Measurements from ENCODE around the gene NOTCH3.

NOTCH3 gene

DNA sequence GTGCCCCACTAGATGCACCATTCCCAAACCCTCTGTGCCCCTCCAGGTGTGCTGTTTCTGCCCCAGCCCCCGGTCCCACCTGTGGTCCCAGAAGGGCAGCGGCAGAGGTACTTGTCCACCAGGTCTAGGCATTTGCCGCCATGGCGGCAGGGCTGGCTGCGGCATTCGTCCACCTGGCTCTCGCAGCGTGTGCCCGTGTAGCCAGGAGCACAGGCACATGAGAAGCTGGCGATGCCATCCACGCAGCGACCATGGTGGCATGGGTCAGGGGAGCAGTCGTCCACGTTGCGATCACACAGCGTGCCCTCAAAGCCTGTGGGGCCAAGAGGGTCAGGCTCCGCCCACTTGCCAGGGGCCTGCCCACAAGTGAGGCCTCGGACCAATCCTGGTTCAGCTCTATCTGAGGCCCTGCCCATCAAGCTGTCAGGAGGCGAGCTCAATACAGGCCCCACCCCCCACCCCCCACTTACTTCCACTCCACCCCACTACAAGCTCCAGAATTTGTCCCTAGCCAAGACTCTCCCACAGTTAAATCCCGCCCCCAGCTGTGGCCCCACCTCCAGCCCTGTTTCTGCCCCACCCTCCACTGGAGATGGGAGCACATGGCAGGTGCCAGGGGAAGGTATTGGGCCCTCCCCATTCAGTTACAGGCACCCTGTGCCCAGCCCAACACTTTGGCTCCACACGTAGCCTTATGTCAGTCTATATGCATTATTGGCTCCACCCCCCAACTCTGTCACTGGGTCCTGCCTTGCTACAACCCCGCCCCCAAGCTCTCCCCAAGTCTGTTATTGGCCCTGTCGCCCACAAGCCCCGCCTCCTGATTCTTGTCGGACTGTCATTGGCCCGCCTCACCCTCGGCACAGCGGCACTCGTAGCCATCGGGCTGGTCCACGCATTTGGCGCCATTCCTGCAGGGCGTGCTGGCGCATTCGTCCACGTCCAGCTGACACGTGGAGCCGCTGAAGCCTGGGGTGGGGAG, 13.5 kb downstream of the NOTCH3 start:
- TF ChIP-seq SPI1 (IDR thresholded peaks at IDR 0.05; ENCODE audit: low read depth, low read length), result no peak
- no peak for TF ChIP-seq PAX5 (IDR thresholded peaks at IDR 0.05; ENCODE audit: insufficient read depth, low read length, severe bottlenecking)
- no peak for TF ChIP-seq POLR2A (IDR thresholded peaks at IDR 0.05; ENCODE audit: low read depth, low read length)
- TF ChIP-seq POU2F2 (IDR thresholded peaks at IDR 0.05; ENCODE audit: low read depth, low read length), result no peak
- no peak for TF ChIP-seq POLR2AphosphoS5 (IDR thresholded peaks at IDR 0.05; ENCODE audit: low read depth, low read length)
- TF ChIP-seq TAF1 (IDR thresholded peaks at IDR 0.05; ENCODE audit: low read depth, low read length), result no peak
- DNase-seq (ENCODE audit: insufficient read length, low spot score), result no peak
- FAIRE-seq, result no peak

GRCh38 chr19:15185188-15185587, 15.6 kb downstream of the NOTCH3 start:
- no peak for DNase-seq (ENCODE audit: insufficient read length, low spot score)
- no peak for TF ChIP-seq SPI1 (IDR thresholded peaks at IDR 0.05; ENCODE audit: low read depth, low read length)
- TF ChIP-seq POU2F2 (IDR thresholded peaks at IDR 0.05; ENCODE audit: low read depth, low read length), result no peak

DNA sequence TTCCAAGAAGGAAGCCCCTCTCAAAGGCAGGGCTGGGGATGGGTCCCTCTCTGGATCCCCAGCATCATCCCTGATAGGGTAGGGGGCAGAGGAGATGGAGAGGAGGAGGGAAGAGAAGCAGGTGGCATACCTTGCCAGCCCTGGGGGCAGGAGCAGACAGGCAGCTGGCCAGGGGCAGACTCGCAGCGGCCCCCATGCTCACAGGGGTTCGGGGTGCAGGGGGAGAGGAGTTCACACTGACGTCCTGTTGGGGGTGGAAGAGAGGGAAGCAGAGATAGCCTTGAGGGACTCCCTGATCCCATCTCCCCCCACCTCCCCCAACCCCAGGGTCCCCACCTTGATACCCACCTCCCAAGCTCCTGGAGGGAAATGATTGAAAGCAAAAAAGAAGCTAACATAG, 16.0 kb downstream of the NOTCH3 start:
- FAIRE-seq, result no peak
- DNase-seq (ENCODE audit: insufficient read length, low spot score), result no peak
- TF ChIP-seq POU2F2 (IDR thresholded peaks at IDR 0.05; ENCODE audit: low read depth, low read length) (no peak), SPI1 (IDR thresholded peaks at IDR 0.05; ENCODE audit: low read depth, low read length) (no peak), POLR2AphosphoS5 (IDR thresholded peaks at IDR 0.05; ENCODE audit: low read depth, low read length) (no peak), TAF1 (IDR thresholded peaks at IDR 0.05; ENCODE audit: low read depth, low read length) (no peak), PAX5 (IDR thresholded peaks at IDR 0.05; ENCODE audit: insufficient read depth, low read length, severe bottlenecking) (no peak), POLR2A (IDR thresholded peaks at IDR 0.05; ENCODE audit: low read depth, low read length) (no peak)

More at GRCh38 chr19:15185188-15185587, 15.6 kb downstream of the NOTCH3 start:
- no peak for FAIRE-seq

- DNase-seq (ENCODE audit: insufficient read length, low spot score) (no peak), FAIRE-seq (no peak)
- TF ChIP-seq POLR2AphosphoS5 (IDR thresholded peaks at IDR 0.05; ENCODE audit: low read depth, low read length), result no peak
- no peak for TF ChIP-seq TAF1 (IDR thresholded peaks at IDR 0.05; ENCODE audit: low read depth, low read length)
- no peak for TF ChIP-seq POU2F2 (IDR thresholded peaks at IDR 0.05; ENCODE audit: low read depth, low read length)
- no peak for TF ChIP-seq PAX5 (IDR thresholded peaks at IDR 0.05; ENCODE audit: insufficient read depth, low read length, severe bottlenecking)
- no peak for TF ChIP-seq SPI1 (IDR thresholded peaks at IDR 0.05; ENCODE audit: low read depth, low read length)
- no peak for TF ChIP-seq POLR2A (IDR thresholded peaks at IDR 0.05; ENCODE audit: low read depth, low read length)
Measured at GRCh38 chr19:15181394-15181793, 19.4 kb downstream of the NOTCH3 start.

DNA sequence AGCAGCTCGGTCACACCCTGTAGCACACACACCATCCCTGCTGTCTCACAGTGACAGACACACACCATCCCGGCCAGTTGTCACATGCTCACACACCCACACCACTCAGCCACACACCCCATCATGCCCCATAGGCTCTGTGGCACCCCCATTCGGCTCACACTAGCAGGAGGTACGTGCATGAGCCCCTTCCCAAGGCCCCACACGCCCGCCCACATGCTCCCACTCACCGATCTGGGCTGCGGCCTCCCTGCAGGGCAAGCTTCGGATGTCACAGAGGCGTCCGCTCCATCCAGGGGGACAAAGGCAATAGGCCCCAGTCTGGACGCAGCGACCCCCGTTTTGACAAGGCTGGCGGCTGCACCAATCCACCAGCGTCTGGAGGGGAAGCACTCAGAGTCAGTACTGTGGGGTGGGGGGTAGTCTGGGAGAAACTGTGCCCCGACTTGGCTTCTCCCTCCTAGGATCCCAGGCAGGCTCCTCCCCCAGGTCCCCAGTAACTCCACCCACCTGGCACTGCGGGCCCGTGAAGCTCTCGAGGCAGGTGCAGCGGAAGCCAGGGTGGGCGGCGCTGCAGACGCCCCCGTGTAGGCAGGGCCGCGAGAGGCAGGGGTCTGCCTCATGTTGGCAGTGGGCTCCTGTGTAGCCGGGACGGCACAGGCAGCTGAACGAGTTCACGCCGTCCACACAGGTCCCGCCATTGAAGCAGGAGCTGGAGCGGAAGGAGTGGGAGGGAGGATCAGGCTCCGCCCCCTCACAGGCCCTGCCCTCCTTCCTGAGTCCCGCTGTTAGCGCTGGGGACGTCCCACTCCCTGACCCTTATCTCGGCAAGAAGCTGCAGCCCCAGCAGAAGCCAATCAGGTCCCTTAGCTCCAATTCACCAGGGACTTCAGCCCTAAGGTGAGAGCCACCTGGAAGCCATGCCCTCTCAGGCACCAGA, 20.1 kb downstream of the NOTCH3 start:
- no peak for FAIRE-seq
- TF ChIP-seq PAX5 (IDR thresholded peaks at IDR 0.05; ENCODE audit: insufficient read depth, low read length, severe bottlenecking), result no peak
- TF ChIP-seq SPI1 (IDR thresholded peaks at IDR 0.05; ENCODE audit: low read depth, low read length), result no peak
- DNase-seq (ENCODE audit: insufficient read length, low spot score), result no peak

DNA sequence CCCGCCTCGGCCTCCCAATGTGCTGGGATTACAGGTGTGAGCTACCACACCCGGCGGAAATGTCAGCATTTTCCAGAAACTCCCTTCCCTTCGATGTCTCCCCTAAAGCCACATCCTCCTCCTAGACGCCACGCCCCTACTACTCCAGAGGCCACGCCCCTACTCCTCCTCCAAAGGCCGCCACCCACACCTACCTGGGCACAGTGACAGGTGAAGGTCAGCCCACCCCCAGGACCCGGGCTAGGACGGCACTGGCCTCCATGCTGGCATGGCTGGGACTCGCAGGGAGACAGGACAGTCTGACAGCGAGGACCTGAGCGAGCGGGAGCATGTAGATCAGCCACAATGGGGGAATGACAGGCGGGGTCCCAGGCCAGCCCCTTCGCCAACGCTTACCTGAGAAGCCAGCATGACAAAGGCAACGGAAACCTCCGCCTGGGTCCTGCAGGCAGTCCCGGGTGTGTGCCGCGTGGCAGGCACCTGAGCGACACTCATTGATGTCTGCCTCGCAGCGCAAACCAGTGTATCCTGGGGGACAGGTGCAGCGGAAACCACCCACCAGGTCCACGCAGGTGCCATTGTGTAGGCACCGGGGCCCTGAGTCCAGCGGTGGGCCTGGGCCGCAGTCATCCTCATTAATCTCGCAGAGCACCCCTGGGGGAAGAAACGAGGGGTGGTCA, 22.0 kb downstream of the NOTCH3 start:
- TF ChIP-seq POU2F2 (IDR thresholded peaks at IDR 0.05; ENCODE audit: low read depth, low read length) (no peak), POLR2A (IDR thresholded peaks at IDR 0.05; ENCODE audit: low read depth, low read length) (no peak), POLR2AphosphoS5 (IDR thresholded peaks at IDR 0.05; ENCODE audit: low read depth, low read length) (no peak), SPI1 (IDR thresholded peaks at IDR 0.05; ENCODE audit: low read depth, low read length) (no peak), PAX5 (IDR thresholded peaks at IDR 0.05; ENCODE audit: insufficient read depth, low read length, severe bottlenecking) (no peak), TAF1 (IDR thresholded peaks at IDR 0.05; ENCODE audit: low read depth, low read length) (no peak)
- no peak for FAIRE-seq
- no peak for DNase-seq (ENCODE audit: insufficient read length, low spot score)

DNA sequence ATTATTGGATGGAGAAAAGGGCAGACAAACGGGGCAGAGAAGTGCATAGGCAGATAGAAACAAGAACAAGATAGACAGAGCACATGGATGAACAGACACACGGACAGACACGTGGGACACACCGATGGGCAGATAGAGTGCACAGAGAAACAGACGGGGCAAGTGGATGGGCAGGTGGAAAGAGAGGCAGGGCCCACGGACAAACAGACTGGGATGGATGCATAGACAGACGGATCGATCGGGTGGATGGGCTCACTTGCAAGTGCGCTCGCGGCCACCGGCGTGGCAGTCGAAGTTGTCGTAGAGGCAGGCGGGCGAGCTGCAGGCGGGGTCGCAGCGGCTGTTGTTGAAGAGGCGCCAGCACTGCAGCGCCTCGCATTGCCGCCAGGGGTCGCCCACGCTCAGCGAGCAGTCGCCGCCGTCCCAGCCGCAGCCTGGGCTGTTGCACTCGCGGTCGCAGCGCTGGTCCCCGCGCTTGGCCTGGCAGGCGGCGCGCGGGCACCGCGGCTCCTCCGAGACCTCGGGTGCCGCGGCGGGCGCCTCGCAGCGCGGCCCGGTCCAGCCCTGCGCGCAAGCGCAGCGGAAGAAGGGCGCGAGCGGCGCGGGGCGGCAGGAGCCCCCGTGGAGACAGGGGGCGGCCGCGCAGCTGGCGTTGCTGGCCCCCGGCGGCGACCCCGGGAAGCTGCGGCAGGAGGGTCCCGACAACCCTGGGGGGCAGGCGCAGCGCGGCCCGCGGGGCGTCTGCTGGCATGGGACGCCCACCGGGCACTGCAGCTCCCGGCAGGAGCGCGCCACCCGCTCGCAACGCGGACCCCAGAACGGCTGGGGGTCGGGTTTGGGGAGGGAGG, 23.3 kb downstream of the NOTCH3 start:
- TF ChIP-seq PAX5 (IDR thresholded peaks at IDR 0.05; ENCODE audit: insufficient read depth, low read length, severe bottlenecking) (no peak), POLR2AphosphoS5 (IDR thresholded peaks at IDR 0.05; ENCODE audit: low read depth, low read length) (no peak), TAF1 (IDR thresholded peaks at IDR 0.05; ENCODE audit: low read depth, low read length) (no peak), POU2F2 (IDR thresholded peaks at IDR 0.05; ENCODE audit: low read depth, low read length) (no peak), SPI1 (IDR thresholded peaks at IDR 0.05; ENCODE audit: low read depth, low read length) (no peak), POLR2A (IDR thresholded peaks at IDR 0.05; ENCODE audit: low read depth, low read length) (no peak)
- FAIRE-seq, result peak; percentile 98
- DNase-seq (ENCODE audit: insufficient read length, low spot score), result peak; percentile 86

- TF ChIP-seq PAX5 (IDR thresholded peaks at IDR 0.05; ENCODE audit: insufficient read depth, low read length, severe bottlenecking) (no peak), SPI1 (IDR thresholded peaks at IDR 0.05; ENCODE audit: low read depth, low read length) (no peak), TAF1 (IDR thresholded peaks at IDR 0.05; ENCODE audit: low read depth, low read length) (no peak), POU2F2 (IDR thresholded peaks at IDR 0.05; ENCODE audit: low read depth, low read length) (no peak), POLR2AphosphoS5 (IDR thresholded peaks at IDR 0.05; ENCODE audit: low read depth, low read length) (no peak), POLR2A (IDR thresholded peaks at IDR 0.05; ENCODE audit: low read depth, low read length) (no peak)
- DNase-seq (ENCODE audit: insufficient read length, low spot score) (no peak), FAIRE-seq (no peak)
Measured at GRCh38 chr19:15175609-15176008, 25.2 kb downstream of the NOTCH3 start.

Measured in GM12891 (cell line).